SHP77 treated with DMSO at 0.1 percent for 48 hours (cell line): Measurements from ENCODE around the gene PPP1R14B.

Source experiments
- DNase-seq: peaks from one replicate; lab custom pipeline; 2025; lab: John Stamatoyannopoulos, UW

PPP1R14B gene

GRCh38 chr11:64230985-64231365, 15.8 kb downstream of the PPP1R14B start:
- DNase-seq, result no peak

DNA sequence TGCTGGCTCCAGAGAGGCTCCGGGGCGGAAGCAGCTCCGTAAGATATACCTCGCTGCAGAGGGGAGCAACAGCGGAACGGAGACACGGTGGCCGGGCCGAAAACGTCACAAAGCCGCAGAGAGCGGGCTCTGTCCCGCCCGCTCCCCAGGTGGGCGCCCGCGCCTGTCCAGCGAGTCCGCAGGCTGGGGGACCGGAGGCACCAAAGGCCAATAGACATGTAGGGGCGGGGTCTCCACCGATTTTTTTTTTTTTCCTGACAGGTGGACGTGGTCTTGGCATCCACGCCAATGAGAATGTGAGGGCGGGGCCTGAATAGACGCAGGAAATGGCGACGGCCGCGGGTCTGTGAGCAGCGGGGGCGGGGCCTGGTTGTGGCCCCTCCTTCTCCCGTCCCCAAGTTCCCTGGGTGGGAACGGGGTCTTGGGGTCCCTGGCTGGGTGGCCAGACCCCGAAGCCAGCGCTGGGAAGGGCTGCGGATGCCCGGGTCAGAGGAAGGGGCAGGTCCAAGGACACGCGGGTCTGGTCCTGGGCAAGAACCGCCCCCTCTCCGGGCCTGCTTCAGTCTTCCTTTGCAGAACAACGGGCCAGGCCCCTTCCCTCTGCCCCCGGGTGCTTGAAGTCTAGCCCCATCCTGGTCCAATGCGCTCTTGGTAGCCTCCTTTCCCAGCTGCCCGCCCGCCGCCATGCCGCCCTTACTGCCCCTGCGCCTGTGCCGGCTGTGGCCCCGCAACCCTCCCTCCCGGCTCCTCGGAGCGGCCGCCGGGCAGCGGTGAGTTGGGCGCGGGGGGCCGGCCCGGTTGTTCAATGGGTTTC, 16.4 kb downstream of the PPP1R14B start, which contains the start of gene DNAJC4:
Gene DNAJC4, plus strand, starts transcription at position 378 of the 814 bp plus-strand sequence. Its CDS starts 307 bp downstream, at position 685.
- DNase-seq, result peak; percentile 79

DNA sequence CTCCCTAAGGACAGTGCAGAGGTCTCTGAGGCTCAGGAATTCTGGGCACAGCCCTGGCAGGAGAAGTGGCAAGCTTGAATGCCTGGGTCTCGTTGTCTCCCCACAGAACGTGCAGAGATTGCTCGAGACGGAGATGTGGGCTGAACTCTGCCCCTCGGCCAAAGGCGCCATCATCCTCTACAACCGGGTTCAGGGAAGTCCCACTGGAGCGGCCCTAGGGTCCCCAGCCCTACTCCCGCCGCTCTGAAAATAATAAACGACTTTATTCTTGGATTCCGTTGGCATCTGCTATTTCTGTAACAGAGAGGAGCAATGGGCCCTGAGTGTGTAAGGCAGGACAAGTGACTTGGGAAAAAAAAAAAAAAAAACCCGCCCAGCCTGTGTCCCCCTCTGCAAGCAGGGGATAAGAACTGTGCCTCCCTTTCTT, 17.0 kb downstream of the PPP1R14B start:
- DNase-seq, result no peak

GRCh38 chr11:64229090-64229743, 17.5 kb downstream of the PPP1R14B start:
- no peak for DNase-seq

DNA sequence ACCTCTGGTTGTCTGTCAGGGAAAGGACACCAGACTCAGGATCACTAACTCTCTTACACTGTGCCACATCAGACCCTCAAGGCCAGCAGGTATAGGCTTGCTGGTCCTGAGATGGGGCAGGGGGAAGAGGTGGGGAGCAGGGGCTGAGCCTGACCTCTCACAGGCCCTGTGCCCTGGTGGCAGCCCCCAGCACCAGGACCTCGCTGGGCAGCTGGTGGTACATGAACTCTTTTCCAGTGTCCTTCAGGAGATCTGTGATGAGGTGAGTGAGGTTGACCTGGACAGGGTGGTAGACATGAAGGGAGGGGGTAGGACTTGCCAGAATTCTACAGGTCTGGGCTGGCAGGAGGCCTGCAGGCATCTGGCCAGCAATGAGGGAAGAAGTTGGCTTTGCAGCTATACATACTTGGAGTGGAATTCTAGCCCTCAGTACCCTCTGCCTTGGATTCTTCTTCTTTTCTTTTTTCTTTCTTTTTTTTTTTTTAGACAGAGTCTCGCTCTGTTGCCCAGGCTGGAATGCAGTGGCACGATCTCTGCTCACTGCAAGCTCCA, 19.3 kb downstream of the PPP1R14B start:
- no peak for DNase-seq

DNA sequence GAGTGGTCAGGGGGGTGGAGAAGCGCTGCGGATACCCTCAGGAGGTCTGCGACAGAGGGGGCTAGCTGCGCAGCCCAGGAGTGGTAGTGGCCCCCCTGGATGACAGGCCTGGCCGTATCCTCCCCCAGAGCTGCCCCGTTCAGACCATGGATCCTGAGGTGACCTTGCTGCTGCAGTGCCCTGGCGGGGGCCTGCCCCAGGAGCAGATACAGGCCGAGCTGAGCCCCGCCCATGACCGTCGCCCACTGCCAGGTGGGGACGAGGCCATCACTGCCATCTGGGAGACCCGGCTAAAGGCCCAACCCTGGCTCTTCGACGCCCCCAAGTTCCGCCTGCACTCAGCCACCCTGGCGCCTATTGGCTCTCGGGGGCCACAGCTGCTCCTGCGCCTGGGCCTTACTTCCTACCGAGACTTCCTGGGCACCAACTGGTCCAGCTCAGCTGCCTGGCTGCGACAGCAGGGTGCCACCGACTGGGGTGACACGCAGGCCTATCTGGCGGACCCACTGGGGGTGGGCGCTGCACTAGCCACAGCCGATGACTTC, 20.2 kb downstream of the PPP1R14B start:
- DNase-seq, result peak; percentile 74

DNA sequence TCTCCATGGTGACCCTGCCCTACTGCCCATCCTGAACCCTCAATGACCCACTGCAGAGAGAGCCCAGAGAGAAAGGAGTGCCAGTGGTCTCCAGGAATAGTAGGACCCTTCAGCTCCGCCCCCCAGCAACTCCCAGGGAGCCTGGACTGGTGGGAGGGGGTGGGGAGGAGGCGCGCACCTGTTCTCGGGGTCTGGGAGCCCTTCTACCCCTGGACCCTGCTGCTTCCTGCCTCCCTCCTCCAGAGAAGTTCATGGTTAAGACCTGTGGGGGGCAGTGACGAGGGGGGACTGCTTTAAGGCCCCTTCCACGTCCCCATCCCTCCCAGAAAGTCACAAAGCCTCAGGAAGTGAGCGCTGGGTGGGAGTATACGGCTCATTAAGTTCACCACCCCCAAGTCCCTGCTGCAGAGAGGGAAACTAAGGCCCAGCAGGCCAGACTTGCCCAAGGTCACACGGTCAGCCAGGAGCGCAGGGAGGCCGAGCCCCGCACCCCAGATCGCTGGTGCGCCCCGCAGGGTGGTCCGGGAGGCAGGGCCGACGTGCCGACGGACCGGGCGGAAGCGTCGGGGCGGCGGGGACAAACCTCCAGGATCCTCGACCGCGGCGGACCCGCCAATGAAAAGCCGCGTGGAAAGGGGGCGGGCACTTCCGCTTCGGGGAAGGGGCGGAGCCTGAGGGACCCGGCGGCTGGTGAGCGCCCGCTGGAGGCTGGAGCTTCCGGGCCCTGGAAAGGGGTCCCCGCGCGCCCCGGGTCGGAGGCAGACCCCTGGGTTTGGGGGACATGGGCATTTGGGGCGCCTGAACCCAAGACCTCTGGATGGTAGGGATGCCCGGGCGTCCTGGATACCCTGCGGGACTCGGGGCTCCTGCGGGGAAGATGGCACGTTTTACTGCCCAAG, 20.9 kb downstream of the PPP1R14B start, which contains the start of the genes NUDT22 and TRPT1:
Gene NUDT22, plus strand, starts transcription at position 667 of the 899 bp plus-strand sequence. CDS start 379 bp downstream, outside the sequence.
Gene TRPT1, minus strand, starts transcription at position 579 of the 899 bp plus-strand sequence. Its CDS starts 326 bp downstream, at position 253.
- peak; percentile 27 for DNase-seq

DNA sequence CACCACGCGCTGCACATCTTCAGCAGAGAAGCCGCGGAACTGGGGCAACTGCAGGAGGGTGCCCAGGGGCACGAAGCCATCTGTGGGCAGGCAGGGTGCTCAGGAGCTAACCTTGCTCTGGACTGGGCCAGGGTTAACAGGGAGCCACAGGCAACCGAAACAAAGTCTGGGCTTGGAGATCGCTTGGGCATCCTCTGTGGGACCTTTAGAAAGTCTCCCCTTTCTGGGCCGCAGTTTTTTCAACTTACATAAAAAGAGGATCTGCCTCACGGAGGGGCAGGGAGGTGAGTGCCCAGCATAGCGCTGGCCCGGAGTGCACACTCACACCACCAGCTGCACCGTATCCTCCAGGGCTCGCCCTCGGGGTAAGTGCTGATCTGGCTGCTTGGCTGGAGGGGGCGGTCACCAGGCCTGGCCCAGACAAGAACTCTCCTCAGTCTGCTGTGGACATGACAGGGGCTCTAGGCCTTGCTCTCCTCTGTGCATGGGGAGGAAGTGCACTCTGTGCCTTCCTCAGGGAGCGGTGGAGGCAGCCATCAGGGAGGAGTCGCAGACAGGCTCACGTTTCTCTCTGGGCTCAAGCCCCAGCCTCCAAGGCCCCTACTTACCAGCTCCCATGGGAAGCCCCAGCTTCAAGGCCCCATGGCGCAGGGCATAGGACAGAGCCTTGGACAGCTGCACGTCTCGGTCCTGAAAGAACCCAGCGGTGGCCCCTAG, 21.7 kb downstream of the PPP1R14B start:
- DNase-seq, result no peak

- no peak for DNase-seq
Observed at GRCh38 chr11:64224151-64224890, 22.4 kb downstream of the PPP1R14B start.

GRCh38 chr11:64223001-64223651, 23.6 kb downstream of the PPP1R14B start:
- DNase-seq, result no peak

DNA sequence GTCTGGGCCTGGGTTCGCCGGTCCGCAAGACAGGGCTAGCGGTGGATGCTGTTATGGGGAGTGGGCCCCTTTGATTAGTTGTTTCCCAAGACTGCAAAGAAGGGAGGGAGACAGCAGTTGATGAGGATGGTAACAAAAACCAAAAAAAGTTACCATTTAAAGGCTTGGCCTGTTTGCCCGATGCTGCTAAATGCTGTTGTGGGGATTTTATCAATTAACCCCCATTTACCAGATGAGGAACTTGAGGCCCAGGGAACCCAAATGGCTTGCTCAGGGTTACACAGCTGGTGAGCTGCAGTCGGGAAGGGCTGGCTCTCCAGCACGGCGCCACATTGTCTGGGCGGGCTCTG, 24.1 kb downstream of the PPP1R14B start:
- DNase-seq, result no peak

DNA sequence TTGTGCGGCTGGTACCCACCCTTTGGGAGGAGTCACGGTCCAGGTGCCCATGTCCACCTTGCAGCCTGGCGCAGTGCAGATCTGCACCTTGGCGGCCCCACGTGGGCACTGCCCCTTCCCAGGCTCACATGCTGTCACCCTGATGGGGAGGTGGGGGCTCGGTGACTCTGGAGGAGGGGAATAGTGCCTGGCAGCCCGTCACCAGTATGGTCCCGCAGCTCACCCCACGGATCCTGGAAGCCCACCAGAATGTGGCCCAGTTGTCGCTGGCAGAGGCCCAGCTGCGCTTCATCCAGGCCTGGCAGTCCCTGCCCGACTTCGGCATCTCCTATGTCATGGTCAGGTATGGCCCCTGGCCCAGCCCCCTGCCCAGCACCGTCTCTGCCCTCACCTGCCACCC, 25.9 kb downstream of the PPP1R14B start:
- DNase-seq, result no peak

DNA sequence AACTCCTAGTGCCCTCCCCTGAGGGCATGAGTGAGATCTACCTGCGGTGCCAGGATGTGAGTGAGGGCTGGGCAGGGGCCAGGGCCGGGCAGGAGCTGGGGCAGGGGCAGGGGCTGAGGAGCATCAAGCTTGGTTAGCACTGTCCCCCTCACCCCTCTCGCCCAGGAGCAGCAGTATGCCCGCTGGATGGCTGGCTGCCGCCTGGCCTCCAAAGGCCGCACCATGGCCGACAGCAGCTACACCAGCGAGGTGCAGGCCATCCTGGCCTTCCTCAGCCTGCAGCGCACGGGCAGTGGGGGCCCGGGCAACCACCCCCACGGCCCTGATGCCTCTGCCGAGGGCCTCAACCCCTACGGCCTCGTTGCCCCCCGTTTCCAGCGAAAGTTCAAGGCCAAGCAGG, 26.5 kb downstream of the PPP1R14B start:
- no peak for DNase-seq

- no peak for DNase-seq
Observed at GRCh38 chr11:64219755-64220154, 27.0 kb downstream of the PPP1R14B start.

- DNase-seq, result no peak
Observed at GRCh38 chr11:64219354-64219684, 27.4 kb downstream of the PPP1R14B start.

DNA sequence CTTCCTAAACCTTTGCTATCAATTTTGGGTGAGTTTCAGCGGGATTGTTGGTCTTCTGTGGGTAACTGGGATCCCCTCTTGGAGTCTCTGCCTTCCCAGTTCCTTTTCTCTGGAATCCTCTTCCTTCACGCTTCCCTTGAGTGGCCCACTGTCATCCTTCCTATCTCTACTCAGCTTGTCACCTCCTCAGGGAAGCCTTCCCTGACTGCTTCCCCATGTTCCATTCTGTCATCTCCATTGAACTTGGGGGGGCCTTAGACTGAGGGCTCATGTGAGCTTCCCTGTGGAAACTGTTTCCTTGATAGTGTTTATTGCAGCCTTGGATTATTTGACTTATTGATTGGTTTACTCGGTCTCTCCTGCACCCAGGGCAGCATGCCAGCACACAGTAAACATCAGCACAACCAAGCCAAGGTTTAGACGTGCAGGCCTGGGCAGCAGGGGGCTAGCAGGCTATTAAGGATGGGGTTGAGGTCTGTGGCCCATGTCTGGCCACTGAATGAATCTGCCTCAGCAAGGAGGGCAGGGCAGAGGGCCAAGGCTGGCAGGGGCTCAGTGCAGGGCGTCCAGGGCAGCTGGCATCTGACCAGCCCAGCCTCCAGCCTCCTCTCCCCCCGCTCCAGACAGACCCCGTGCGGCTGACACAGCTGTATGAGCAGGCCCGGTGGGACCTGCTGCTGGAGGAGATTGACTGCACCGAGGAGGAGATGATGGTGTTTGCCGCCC, 28.0 kb downstream of the PPP1R14B start:
- DNase-seq, result no peak

- DNase-seq, result no peak
Observed at GRCh38 chr11:64216879-64217278, 29.9 kb downstream of the PPP1R14B start.

- DNase-seq, result no peak
Observed at GRCh38 chr11:64211181-64211872, 35.4 kb downstream of the PPP1R14B start.
